Measurements from ENCODE around the gene PTPRT.

The PTPRT gene

GRCh38 chr20:42164121-42164890 lies 1025.4 kb downstream of the PTPRT start:
- DNase-seq (ENCODE audit: low spot score in 2 of 2) (no peak), ATAC-seq (no peak)
- Mint-ChIP-seq H3K4me1 (no peaks in the 10 kb centered on the region), H3K27ac (no peak overlapping the region), H3K9me3 (peaks cover 5% of the 10 kb centered on the region), H3K4me3 (no peak overlapping the region), H3K36me3 (no peaks in the 10 kb centered on the region)

GRCh38 chr20:42161228-42161829 lies 1028.4 kb downstream of the PTPRT start:
- DNase-seq (ENCODE audit: low spot score in 2 of 2): no peak
- H3K36me3 Mint-ChIP-seq: no peaks in the 10 kb centered on the region
- H3K9me3 Mint-ChIP-seq: peaks cover 3% of the 10 kb centered on the region
- no peaks in the 10 kb centered on the region for H3K4me1 Mint-ChIP-seq
- H3K27ac Mint-ChIP-seq: no peak overlapping the region
- ATAC-seq: no peak
- no peak overlapping the region for H3K4me3 Mint-ChIP-seq

GRCh38 chr20:42159808-42160207 lies 1029.9 kb downstream of the PTPRT start:
- Mint-ChIP-seq H3K9me3 (peaks cover 6% of the 10 kb centered on the region), H3K36me3 (no peaks in the 10 kb centered on the region), H3K4me1 (no peaks in the 10 kb centered on the region), H3K4me3 (no peak overlapping the region), H3K27ac (no peak overlapping the region)
- DNase-seq (ENCODE audit: low spot score in 2 of 2): no peak
- no peak for ATAC-seq

GRCh38 chr20:42158272-42158671 lies 1031.4 kb downstream of the PTPRT start:
- Mint-ChIP-seq H3K9me3 (peaks cover 5% of the 10 kb centered on the region), H3K4me3 (no peak overlapping the region), H3K36me3 (no peaks in the 10 kb centered on the region), H3K27ac (no peak overlapping the region), H3K4me1 (no peaks in the 10 kb centered on the region)
- ATAC-seq (no peak), DNase-seq (ENCODE audit: low spot score in 2 of 2) (no peak)

GRCh38 chr20:42155586-42155985 lies 1034.1 kb downstream of the PTPRT start:
- DNase-seq (ENCODE audit: low spot score in 2 of 2) (no peak), ATAC-seq (no peak)
- Mint-ChIP-seq H3K36me3 (no peaks in the 10 kb centered on the region), H3K27ac (no peak overlapping the region), H3K4me3 (no peak overlapping the region), H3K4me1 (no peaks in the 10 kb centered on the region), H3K9me3 (peaks cover 8% of the 10 kb centered on the region)

GRCh38 chr20:42152575-42152974 lies 1037.1 kb downstream of the PTPRT start:
- Mint-ChIP-seq H3K4me3 (no peak overlapping the region), H3K36me3 (no peaks in the 10 kb centered on the region), H3K27ac (no peak overlapping the region), H3K9me3 (peaks cover 11% of the 10 kb centered on the region), H3K4me1 (no peaks in the 10 kb centered on the region)
- DNase-seq (ENCODE audit: low spot score in 2 of 2): no peak
- ATAC-seq: no peak

GRCh38 chr20:42150230-42150629 lies 1039.5 kb downstream of the PTPRT start:
- no peak for ATAC-seq
- DNase-seq (ENCODE audit: low spot score in 2 of 2): no peak

GRCh38 chr20:42138729-42139128 lies 1051.0 kb downstream of the PTPRT start:
- Mint-ChIP-seq H3K36me3 (no peaks in the 10 kb centered on the region), H3K4me3 (no peak overlapping the region), H3K27ac (no peak overlapping the region), H3K4me1 (no peaks in the 10 kb centered on the region), H3K9me3 (peaks cover 5% of the 10 kb centered on the region)
- ATAC-seq (no peak), DNase-seq (ENCODE audit: low spot score in 2 of 2) (no peak)

More at GRCh38 chr20:42150230-42150629, 1039.5 kb downstream of the PTPRT start:
- H3K4me3 Mint-ChIP-seq: no peak overlapping the region
- peaks cover 13% of the 10 kb centered on the region for H3K9me3 Mint-ChIP-seq
- no peaks in the 10 kb centered on the region for H3K4me1 Mint-ChIP-seq
- no peak overlapping the region for H3K27ac Mint-ChIP-seq
- H3K36me3 Mint-ChIP-seq: no peaks in the 10 kb centered on the region

GRCh38 chr20:42134265-42135098 lies 1055.2 kb downstream of the PTPRT start:
- DNase-seq (ENCODE audit: low spot score in 2 of 2): no peak
- ATAC-seq: no peak
- H3K4me3 Mint-ChIP-seq: no peak overlapping the region
- H3K9me3 Mint-ChIP-seq: peaks cover 6% of the 10 kb centered on the region
- H3K27ac Mint-ChIP-seq: no peak overlapping the region
- H3K36me3 Mint-ChIP-seq: no peaks in the 10 kb centered on the region
- H3K4me1 Mint-ChIP-seq: no peaks in the 10 kb centered on the region

GRCh38 chr20:42130810-42131596 lies 1058.7 kb downstream of the PTPRT start:
- DNase-seq (ENCODE audit: low spot score in 2 of 2) (no peak), ATAC-seq (no peak)
- H3K36me3 Mint-ChIP-seq: no peaks in the 10 kb centered on the region
- H3K4me3 Mint-ChIP-seq: no peak overlapping the region
- no peak overlapping the region for H3K27ac Mint-ChIP-seq
- H3K4me1 Mint-ChIP-seq: no peaks in the 10 kb centered on the region
- H3K9me3 Mint-ChIP-seq: peaks cover 3% of the 10 kb centered on the region

GRCh38 chr20:42125426-42125825 lies 1064.3 kb downstream of the PTPRT start:
- ATAC-seq: no peak
- H3K4me1 Mint-ChIP-seq: no peaks in the 10 kb centered on the region
- no peak overlapping the region for H3K27ac Mint-ChIP-seq
- peaks cover 7% of the 10 kb centered on the region for H3K9me3 Mint-ChIP-seq
- no peak overlapping the region for H3K4me3 Mint-ChIP-seq
- DNase-seq (ENCODE audit: low spot score in 2 of 2): no peak
- no peaks in the 10 kb centered on the region for H3K36me3 Mint-ChIP-seq

- ATAC-seq (no peak), DNase-seq (ENCODE audit: low spot score in 2 of 2) (no peak)
- Mint-ChIP-seq H3K9me3 (peaks cover 9% of the 10 kb centered on the region), H3K4me3 (no peak overlapping the region), H3K27ac (no peak overlapping the region), H3K36me3 (no peaks in the 10 kb centered on the region), H3K4me1 (no peaks in the 10 kb centered on the region)
These were observed 1065.7 kb downstream of the PTPRT start for GRCh38 chr20:42123981-42124473.

- Mint-ChIP-seq H3K9me3 (peaks cover 27% of the 10 kb centered on the region), H3K4me1 (no peaks in the 10 kb centered on the region), H3K4me3 (no peak overlapping the region), H3K27ac (no peak overlapping the region), H3K36me3 (no peaks in the 10 kb centered on the region)
- DNase-seq (ENCODE audit: low spot score in 2 of 2) (no peak), ATAC-seq (no peak)
These were observed 1071.1 kb downstream of the PTPRT start for GRCh38 chr20:42118409-42119125.

- no peak for ATAC-seq
- H3K9me3 Mint-ChIP-seq: peaks cover 27% of the 10 kb centered on the region
These were observed 1071.7 kb downstream of the PTPRT start for GRCh38 chr20:42118001-42118400.

More at GRCh38 chr20:42118001-42118400, 1071.7 kb downstream of the PTPRT start:
- Mint-ChIP-seq H3K4me1 (no peaks in the 10 kb centered on the region), H3K27ac (no peak overlapping the region), H3K4me3 (no peak overlapping the region), H3K36me3 (no peaks in the 10 kb centered on the region)
- no peak for DNase-seq (ENCODE audit: low spot score in 2 of 2)

Data from stimulated activated effector memory CD8-positive, alpha-beta T cell treated with anti-CD3 and anti-CD28 coated beads, Interleukin-12 subunit alpha, Interleukin-12 subunit beta, amount 100 ng/mL, for 72 hours (primary cell).